SH-SY5Y (cell line): ENCODE results near the gene PRDM16.

Source experiments
- GATA2 ChIP-seq: IDR thresholded peaks from 2 replicates; pipeline ENCODE4 v1.6.1; 2011; ENCODE audit warnings: mild to moderate bottlenecking, low read depth, low read length
- GATA3 ChIP-seq: IDR thresholded peaks from 2 replicates; pipeline ENCODE4 v1.6.1; 2011; ENCODE audit warnings: low read depth, mild to moderate bottlenecking, low read length, moderate library complexity

DNA sequence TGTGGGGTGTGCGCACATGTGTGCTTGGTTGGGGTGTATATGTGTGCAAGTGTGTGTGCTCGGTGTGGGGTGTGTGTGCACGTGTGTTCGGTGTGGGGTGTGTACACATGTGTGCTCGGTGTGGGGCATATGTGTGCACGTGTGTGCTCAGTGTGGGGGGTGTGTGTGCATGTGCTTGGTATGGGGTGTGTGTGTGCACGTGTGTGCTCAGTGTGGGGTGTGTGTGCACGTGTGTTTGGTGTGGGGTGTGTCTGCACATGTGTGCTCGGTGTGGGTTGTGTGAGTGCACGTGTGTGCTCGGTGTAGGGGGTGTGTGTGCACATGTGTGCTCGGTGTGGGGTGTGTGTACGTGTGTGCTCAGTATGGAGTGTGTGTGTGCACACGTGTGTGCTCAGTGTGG lies 77.5 kb downstream of the PRDM16 start:
- TF ChIP-seq GATA2, result no peak
- no peak for TF ChIP-seq GATA3
